B cell (primary cell): ENCODE measurements around the gene TFDP1.

Experiments used
- EZH2 ChIP-seq: IDR thresholded peaks from 2 replicates; pipeline ENCODE4 v1.6.1; 2012; ENCODE audit warnings: borderline replicate concordance, low read depth, mild to moderate bottlenecking, moderate library complexity, low read length; ENCODE audit not compliant: insufficient read depth, poor library complexity, severe bottlenecking
- TF ChIP-seq, protein P1 (sequence below): fragments of 200-600 bp; IDR thresholded peaks from one replicate; pipeline ENCODE4 v1.8.0; 2022; ENCODE audit warnings: antibody characterized with exemption, mild to moderate bottlenecking

DNA sequence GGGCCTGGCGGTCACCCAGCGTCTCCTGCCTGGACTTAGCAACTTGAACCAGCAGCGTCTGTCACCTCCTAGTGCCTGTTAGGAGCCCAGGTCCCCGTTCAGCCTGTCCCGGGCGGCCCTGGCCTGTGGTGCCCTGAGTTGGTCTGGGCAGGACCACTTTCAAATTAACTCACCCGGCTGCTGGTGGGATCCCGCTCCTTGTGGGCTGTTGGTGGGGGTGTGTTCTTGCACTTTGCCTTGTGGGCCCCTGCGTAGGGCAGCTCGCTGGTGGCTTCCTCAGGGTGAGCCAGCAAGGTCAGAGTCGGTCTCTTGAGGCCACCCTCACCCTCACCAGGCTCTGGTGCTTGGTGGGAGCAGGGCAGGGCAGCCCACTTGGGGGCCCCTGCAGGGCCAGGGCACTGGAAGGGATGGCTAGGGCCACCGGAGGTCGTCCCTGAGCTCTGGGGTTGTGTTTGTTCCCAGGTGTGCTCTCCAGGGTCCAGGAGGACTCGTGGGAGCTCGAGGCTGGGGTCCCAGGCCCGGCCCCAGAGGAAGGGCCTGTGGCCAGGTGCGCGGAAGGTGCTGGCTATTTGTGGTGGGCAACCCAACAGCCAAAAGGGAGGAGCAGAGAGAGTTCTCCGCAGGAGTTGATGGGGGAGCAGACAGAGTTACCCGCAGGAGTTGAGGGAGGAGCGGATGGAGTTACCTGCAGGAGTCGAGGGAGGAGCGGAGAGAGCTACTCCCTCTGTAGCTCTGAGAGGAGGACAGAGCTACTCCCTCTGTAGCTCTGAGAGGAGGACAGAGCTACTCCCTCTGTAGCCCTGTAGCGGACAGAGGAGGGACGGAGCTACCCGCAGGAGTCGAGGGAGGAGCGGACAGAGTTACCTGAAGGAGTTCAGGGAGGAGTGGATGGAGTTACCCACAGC lies 16.9 kb downstream of the TFDP1 start:
- TF ChIP-seq, protein P1, sequence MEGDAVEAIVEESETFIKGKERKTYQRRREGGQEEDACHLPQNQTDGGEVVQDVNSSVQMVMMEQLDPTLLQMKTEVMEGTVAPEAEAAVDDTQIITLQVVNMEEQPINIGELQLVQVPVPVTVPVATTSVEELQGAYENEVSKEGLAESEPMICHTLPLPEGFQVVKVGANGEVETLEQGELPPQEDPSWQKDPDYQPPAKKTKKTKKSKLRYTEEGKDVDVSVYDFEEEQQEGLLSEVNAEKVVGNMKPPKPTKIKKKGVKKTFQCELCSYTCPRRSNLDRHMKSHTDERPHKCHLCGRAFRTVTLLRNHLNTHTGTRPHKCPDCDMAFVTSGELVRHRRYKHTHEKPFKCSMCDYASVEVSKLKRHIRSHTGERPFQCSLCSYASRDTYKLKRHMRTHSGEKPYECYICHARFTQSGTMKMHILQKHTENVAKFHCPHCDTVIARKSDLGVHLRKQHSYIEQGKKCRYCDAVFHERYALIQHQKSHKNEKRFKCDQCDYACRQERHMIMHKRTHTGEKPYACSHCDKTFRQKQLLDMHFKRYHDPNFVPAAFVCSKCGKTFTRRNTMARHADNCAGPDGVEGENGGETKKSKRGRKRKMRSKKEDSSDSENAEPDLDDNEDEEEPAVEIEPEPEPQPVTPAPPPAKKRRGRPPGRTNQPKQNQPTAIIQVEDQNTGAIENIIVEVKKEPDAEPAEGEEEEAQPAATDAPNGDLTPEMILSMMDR: no peak
- no peak for TF ChIP-seq EZH2
